WERI-Rb-1 (cell line): ENCODE results near the gene ZNF280B.
A peak's percentile ranks its signal among the peaks of the same experiment; 100 is the strongest.

Experiments
- DNase-seq: peaks from one replicate; pipeline ENCODE4 v3.0.0-alpha.2; 2020
- H3K27ac ChIP-seq: fragments of 250-450 bp; sonication (Bioruptor Pico); 2 replicates; pipeline ENCODE4 v1.5.1; 2020; ENCODE audit warnings: mild to moderate bottlenecking, moderate library complexity
- H3K27me3 ChIP-seq: fragments of 250-450 bp; sonication (Bioruptor Pico); 2 replicates; pipeline ENCODE4 v1.5.1; 2021; ENCODE audit warnings: mild to moderate bottlenecking, low read depth, moderate library complexity; ENCODE audit not compliant: insufficient read depth, severe bottlenecking
- H3K36me3 ChIP-seq: fragments of 250-450 bp; sonication (Bioruptor Pico); 2 replicates; pipeline ENCODE4 v1.5.1; 2020; ENCODE audit warnings: mild to moderate bottlenecking, moderate library complexity
- H3K4me3 ChIP-seq: 2 replicates; pipeline ENCODE4 v1.5.1; 2011; ENCODE audit warnings: low read depth, mild to moderate bottlenecking, control low read depth, low read length
- H3K9me3 ChIP-seq: fragments of 250-450 bp; sonication (Bioruptor Pico); 2 replicates; pipeline ENCODE4 v1.5.1; 2021; ENCODE audit warnings: mild to moderate bottlenecking, moderate library complexity; ENCODE audit not compliant: severe bottlenecking
- CTCF ChIP-seq: IDR thresholded peaks from 2 replicates; pipeline ENCODE4 v1.5.1; 2011; ENCODE audit warnings: low read depth, mild to moderate bottlenecking, control low read depth, inconsistent platforms, low read length

ZNF280B gene

GRCh38 chr22:22467112-22467511 lies 41.4 kb downstream of the ZNF280B start:
- Histone ChIP-seq H3K27me3 (no peaks in the 10 kb centered on the region), H3K27ac (no peak overlapping the region), H3K9me3 (peaks cover 12% of the 10 kb centered on the region), H3K4me3 (no peak overlapping the region), H3K36me3 (no peaks in the 10 kb centered on the region)
- TF ChIP-seq CTCF = no peak
- DNase-seq = no peak

- no peak for TF ChIP-seq CTCF
- no peak overlapping the region for H3K27ac ChIP-seq
- peaks cover 12% of the 10 kb centered on the region for H3K9me3 ChIP-seq
- H3K27me3 ChIP-seq = no peaks in the 10 kb centered on the region
- no peaks in the 10 kb centered on the region for H3K36me3 ChIP-seq
- H3K4me3 ChIP-seq = no peak overlapping the region
- no peak for DNase-seq
Observed at GRCh38 chr22:22465782-22466181, 42.8 kb downstream of the ZNF280B start.

- Histone ChIP-seq H3K4me3 (no peak overlapping the region), H3K27me3 (no peaks in the 10 kb centered on the region), H3K27ac (no peak overlapping the region), H3K9me3 (peaks cover 12% of the 10 kb centered on the region), H3K36me3 (no peaks in the 10 kb centered on the region)
- DNase-seq = no peak
- no peak for TF ChIP-seq CTCF
Observed at GRCh38 chr22:22465094-22465602, 43.4 kb downstream of the ZNF280B start.

GRCh38 chr22:22464541-22465054 lies 43.9 kb downstream of the ZNF280B start:
- no peaks in the 10 kb centered on the region for H3K36me3 ChIP-seq
- no peak for TF ChIP-seq CTCF
- H3K4me3 ChIP-seq = no peak overlapping the region
- no peaks in the 10 kb centered on the region for H3K27me3 ChIP-seq
- H3K27ac ChIP-seq = no peak overlapping the region
- peaks cover 17% of the 10 kb centered on the region for H3K9me3 ChIP-seq
- DNase-seq = no peak

GRCh38 chr22:22463855-22464540 lies 44.5 kb downstream of the ZNF280B start:
- peak overlapping the region; percentile 31 for H3K4me3 ChIP-seq
- peaks cover 17% of the 10 kb centered on the region for H3K9me3 ChIP-seq
- DNase-seq = peak; percentile 63
- H3K36me3 ChIP-seq = no peaks in the 10 kb centered on the region
- TF ChIP-seq CTCF = peak; percentile 53
- H3K27me3 ChIP-seq = no peaks in the 10 kb centered on the region
- no peak overlapping the region for H3K27ac ChIP-seq
